Activated CD4-positive, alpha-beta T cell treated with anti-CD3 and anti-CD28 coated beads for 36 hours (primary cell): ENCODE data around the gene NTHL1. TPM values are rescaled to one million over a fixed set of nuclear protein-coding genes. Genes with fewer than 3 reads are reported as not detected.

Source experiments
- ATAC-seq: fragments of 200-7000 bp; cut with Tn5 transposase; one replicate; pipeline ENCODE4 v1.10.0; 2021; ENCODE audit warnings: mild to moderate bottlenecking, moderate library complexity
- CTCF ChIA-PET: fragments of 350-600 bp; sonication (Branson Sonifier 250); formaldehyde crosslinking; loops from one replicate; lab custom pipeline; 2021; ENCODE audit warnings: antibody characterized with exemption; lab: Charles Lee
- POLR2A ChIA-PET: fragments of 350-600 bp; sonication (Branson Sonifier 250); formaldehyde crosslinking; loops from one replicate; lab custom pipeline; 2021; ENCODE audit warnings: antibody characterized with exemption, inconsistent platforms; lab: Charles Lee
- DNase-seq: peaks from one replicate; pipeline ENCODE4 v3.0.0-alpha.2; 2020
- H3K27ac Mint-ChIP-seq: one replicate; pipeline ENCODE4 v1.8.0; 2021; ENCODE audit warnings: mixed read lengths
- H3K27me3 Mint-ChIP-seq: one replicate; pipeline ENCODE4 v1.8.0; 2021; ENCODE audit warnings: mixed read lengths
- H3K36me3 Mint-ChIP-seq: one replicate; pipeline ENCODE4 v1.8.0; 2021; ENCODE audit warnings: low read depth, mixed read lengths
- H3K4me1 Mint-ChIP-seq: one replicate; pipeline ENCODE4 v1.8.0; 2021; ENCODE audit warnings: mixed read lengths
- H3K4me3 Mint-ChIP-seq: one replicate; pipeline ENCODE4 v1.8.0; 2021; ENCODE audit warnings: mild to moderate bottlenecking, moderate library complexity, mixed read lengths
- H3K9me3 Mint-ChIP-seq: one replicate; pipeline ENCODE4 v1.8.0; 2021; ENCODE audit warnings: low read depth, mixed read lengths
- intact Hi-C, 2 experiments: fragments of 100-400 bp; cut with DNase I in 1 of 2; cut with micrococcal nuclease in 1 of 2; formaldehyde crosslinking; loops; one replicate each; pipeline versions ENCODE4 v1.14.2 to v1.15.1; 2022 to 2024; cut with DNase I, micrococcal nuclease
- total RNA-seq, 2 experiments: library from RNA; stranded (reverse); gene quantifications; one replicate each; pipeline ENCODE4 v1.2.3, GENCODE V29; 2021

The NTHL1 gene
- total RNA-seq, 2 experiments from 2014 or later, result 22.6 to 26.1 TPM

- no peak overlapping the region for H3K4me3 Mint-ChIP-seq
- ATAC-seq (no peak), DNase-seq (no peak)
- CTCF ChIA-PET, result no interaction called here
- POLR2A ChIA-PET, result no interaction called here
- H3K9me3 Mint-ChIP-seq, result no peaks in the 10 kb centered on the region
- no peak overlapping the region for H3K27ac Mint-ChIP-seq
- peaks cover 4% of the 10 kb centered on the region for H3K27me3 Mint-ChIP-seq
- intact Hi-C loops, result no loop called here
- H3K4me1 Mint-ChIP-seq, result no peaks in the 10 kb centered on the region
- H3K36me3 Mint-ChIP-seq, result no peaks in the 10 kb centered on the region
These were observed 16.5 kb downstream of the NTHL1 start for GRCh38 chr16:2031081-2031577.

GRCh38 chr16:2030036-2030435 lies 17.6 kb downstream of the NTHL1 start:
- Mint-ChIP-seq H3K4me3 (no peak overlapping the region), H3K27me3 (peaks cover 7% of the 10 kb centered on the region), H3K36me3 (no peaks in the 10 kb centered on the region), H3K27ac (no peak overlapping the region), H3K4me1 (no peaks in the 10 kb centered on the region), H3K9me3 (no peaks in the 10 kb centered on the region)
- DNase-seq (no peak), ATAC-seq (no peak)
- POLR2A ChIA-PET, result no interaction called here
- intact Hi-C loops, result no loop called here
- CTCF ChIA-PET, result no interaction called here

- ChIA-PET POLR2A (no interaction called here), CTCF (no interaction called here)
- Mint-ChIP-seq H3K9me3 (no peaks in the 10 kb centered on the region), H3K4me3 (no peak overlapping the region), H3K36me3 (no peaks in the 10 kb centered on the region), H3K27ac (no peak overlapping the region), H3K27me3 (peaks cover 7% of the 10 kb centered on the region), H3K4me1 (peaks cover under 1% of the 10 kb centered on the region)
- no peak for ATAC-seq
- intact Hi-C loops, result loop anchor here in 1 of 2 experiments (10.0 kb wide), 1 partner anchor 455 kb away; no protein-coding TSS in a partner anchor
- DNase-seq, result no peak
These were observed 18.3 kb downstream of the NTHL1 start for GRCh38 chr16:2029350-2029749.

GRCh38 chr16:2028620-2029220 lies 18.9 kb downstream of the NTHL1 start:
- Mint-ChIP-seq H3K9me3 (no peaks in the 10 kb centered on the region), H3K36me3 (no peaks in the 10 kb centered on the region), H3K4me3 (no peak overlapping the region), H3K27me3 (peaks cover 7% of the 10 kb centered on the region), H3K27ac (no peak overlapping the region), H3K4me1 (peaks cover 4% of the 10 kb centered on the region)
- intact Hi-C loops, result loop anchor here in 1 of 2 experiments (10.0 kb wide), 1 partner anchor 456 kb away; no protein-coding TSS in a partner anchor
- DNase-seq, result no peak
- ChIA-PET POLR2A (no interaction called here), CTCF (interaction anchor here (1.4 kb wide), 2 partner anchors 11 to 112 kb away, joined by 3 to 4 read pairs; no protein-coding TSS in a partner anchor)
- no peak for ATAC-seq

- Mint-ChIP-seq H3K27ac (no peak overlapping the region), H3K9me3 (no peaks in the 10 kb centered on the region), H3K4me1 (peaks cover 4% of the 10 kb centered on the region), H3K27me3 (peaks cover 7% of the 10 kb centered on the region), H3K4me3 (no peak overlapping the region), H3K36me3 (no peaks in the 10 kb centered on the region)
- ChIA-PET POLR2A (no interaction called here), CTCF (interaction anchor here (1.0 to 1.4 kb wide), 3 partner anchors 11 to 112 kb away, joined by 3 to 4 read pairs (median 3); partner anchors contain the start of genes NTHL1 and TSC2)
- ATAC-seq (no peak), DNase-seq (no peak)
- intact Hi-C loops, result loop anchor here in 1 of 2 experiments (10.0 kb wide), 1 partner anchor 457 kb away; no protein-coding TSS in a partner anchor
These were observed 19.5 kb downstream of the NTHL1 start for GRCh38 chr16:2028146-2028545.

- Mint-ChIP-seq H3K4me1 (peaks cover 10% of the 10 kb centered on the region), H3K36me3 (no peaks in the 10 kb centered on the region), H3K4me3 (peak overlapping the region; percentile 49), H3K27me3 (peaks cover 10% of the 10 kb centered on the region), H3K27ac (no peak overlapping the region), H3K9me3 (no peaks in the 10 kb centered on the region)
- intact Hi-C loops, result loop anchor here in 1 of 2 experiments (10.0 kb wide), 1 partner anchor 457 kb away; no protein-coding TSS in a partner anchor
- CTCF ChIA-PET, result interaction anchor here (1.0 to 1.4 kb wide), 3 partner anchors 12 to 113 kb away, joined by 3 to 4 read pairs (median 3); partner anchors contain the start of genes NTHL1 and TSC2
- POLR2A ChIA-PET, result interaction anchor here (0.6 kb wide), 1 partner anchor 19 kb away, joined by 3 read pairs; no protein-coding TSS in a partner anchor
- ATAC-seq, result peak; percentile 8
- peak; percentile 34 for DNase-seq
These were observed 20.3 kb downstream of the NTHL1 start for GRCh38 chr16:2027024-2028010.

GRCh38 chr16:2026461-2027023 lies 21.1 kb downstream of the NTHL1 start, which contains the start of gene NHERF2:
TSS of gene NHERF2 (plus strand) at chr16:2026902. CDS start at chr16:2027006, 104 bp downstream.
- Mint-ChIP-seq H3K9me3 (no peaks in the 10 kb centered on the region), H3K27me3 (peaks cover 15% of the 10 kb centered on the region), H3K27ac (no peak within 1 kb of the TSS), H3K4me3 (peak within 1 kb of the TSS; percentile 49), H3K36me3 (no peaks in the 10 kb centered on the region), H3K4me1 (peaks cover 10% of the 10 kb centered on the region)
- DNase-seq, result peak; percentile 38
- ChIA-PET CTCF (no interaction called here), POLR2A (interaction anchor here (0.6 kb wide), 1 partner anchor 20 kb away, joined by 3 read pairs; no protein-coding TSS in a partner anchor)
- ATAC-seq, result peak; percentile 2
- intact Hi-C loops, result loop anchor here in 1 of 2 experiments (10.0 kb wide), 1 partner anchor 458 kb away; no protein-coding TSS in a partner anchor

- no peak overlapping the region for H3K27ac Mint-ChIP-seq
- POLR2A ChIA-PET, result no interaction called here
- no peaks in the 10 kb centered on the region for H3K9me3 Mint-ChIP-seq
- CTCF ChIA-PET, result no interaction called here
- peaks cover 17% of the 10 kb centered on the region for H3K27me3 Mint-ChIP-seq
- no peaks in the 10 kb centered on the region for H3K36me3 Mint-ChIP-seq
- H3K4me1 Mint-ChIP-seq, result peaks cover 10% of the 10 kb centered on the region
- ATAC-seq, result no peak
- H3K4me3 Mint-ChIP-seq, result peak overlapping the region; percentile 29
- no peak for DNase-seq
- intact Hi-C loops, result loop anchor here in 1 of 2 experiments (10.0 kb wide), 1 partner anchor 459 kb away; no protein-coding TSS in a partner anchor
These were observed 21.7 kb downstream of the NTHL1 start for GRCh38 chr16:2025878-2026460.

- ChIA-PET CTCF (interaction anchor here (1.4 kb wide), 1 partner anchor 115 kb away, joined by 4 read pairs; no protein-coding TSS in a partner anchor), POLR2A (interaction anchor here (0.6 kb wide), 1 partner anchor 127 kb away, joined by 4 read pairs; no protein-coding TSS in a partner anchor)
- intact Hi-C loops, result loop anchor here in 1 of 2 experiments (10.0 kb wide), 1 partner anchor 460 kb away; no protein-coding TSS in a partner anchor
- peaks cover 15% of the 10 kb centered on the region for H3K4me1 Mint-ChIP-seq
- peaks cover 19% of the 10 kb centered on the region for H3K27me3 Mint-ChIP-seq
- no peak overlapping the region for H3K27ac Mint-ChIP-seq
- H3K9me3 Mint-ChIP-seq, result no peaks in the 10 kb centered on the region
- no peak overlapping the region for H3K4me3 Mint-ChIP-seq
- DNase-seq (no peak), ATAC-seq (no peak)
- no peaks in the 10 kb centered on the region for H3K36me3 Mint-ChIP-seq
These were observed 22.4 kb downstream of the NTHL1 start for GRCh38 chr16:2025251-2025650.

- peaks cover 15% of the 10 kb centered on the region for H3K4me1 Mint-ChIP-seq
- peak overlapping the region; percentile 60 for H3K27ac Mint-ChIP-seq
- POLR2A ChIA-PET, result interaction anchor here (1.1 kb wide), 1 partner anchor 131 kb away, joined by 4 read pairs; the partner anchor contains the start of gene TRAF7
- intact Hi-C loops, result loop anchor here (5.0 to 10.0 kb wide), 2 partner anchors 38 to 461 kb away; no protein-coding TSS in a partner anchor
- H3K9me3 Mint-ChIP-seq, result no peaks in the 10 kb centered on the region
- CTCF ChIA-PET, result interaction anchor here (1.2 to 1.5 kb wide), 2 partner anchors 9 to 112 kb away, joined by 4 read pairs; partner anchors contain the start of gene PKD1
- H3K36me3 Mint-ChIP-seq, result no peaks in the 10 kb centered on the region
- ATAC-seq, result no peak
- peaks cover 23% of the 10 kb centered on the region for H3K27me3 Mint-ChIP-seq
- DNase-seq, result no peak
- H3K4me3 Mint-ChIP-seq, result no peak overlapping the region
These were observed 23.6 kb downstream of the NTHL1 start for GRCh38 chr16:2024032-2024420.
